NK-92 (cell line): ENCODE data around the gene RPS16.
A peak's percentile ranks its signal among the peaks of the same experiment; 100 is the strongest.

ENCODE experiments used
- DNase-seq: peaks from one replicate; lab custom pipeline; 2025; ENCODE audit not compliant: unreplicated experiment; lab: John Stamatoyannopoulos, UW

RPS16 gene

GRCh38 chr19:39407660-39408391 is 27.9 kb downstream of the RPS16 start:
- no peak for DNase-seq

DNA sequence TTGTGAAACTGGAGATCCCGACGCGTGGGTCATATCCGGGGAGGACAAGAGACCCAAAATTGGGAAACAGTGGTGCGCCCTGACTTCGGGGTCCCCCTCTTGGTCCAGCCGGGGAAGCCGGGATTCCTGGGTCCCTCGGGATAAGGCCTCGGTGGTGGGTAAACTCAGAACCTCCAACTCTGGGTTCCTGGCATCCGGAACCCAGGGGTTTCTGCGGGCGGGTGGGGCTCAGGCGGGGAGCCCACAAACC is 28.4 kb downstream of the RPS16 start:
- DNase-seq, result no peak

GRCh38 chr19:39406656-39407409 is 28.9 kb downstream of the RPS16 start, which contains the start of gene ZFP36:
Gene ZFP36 (plus strand): TSS chr19:39406847. CDS start chr19:39406905, 58 bp downstream.
- DNase-seq, result no peak

DNA sequence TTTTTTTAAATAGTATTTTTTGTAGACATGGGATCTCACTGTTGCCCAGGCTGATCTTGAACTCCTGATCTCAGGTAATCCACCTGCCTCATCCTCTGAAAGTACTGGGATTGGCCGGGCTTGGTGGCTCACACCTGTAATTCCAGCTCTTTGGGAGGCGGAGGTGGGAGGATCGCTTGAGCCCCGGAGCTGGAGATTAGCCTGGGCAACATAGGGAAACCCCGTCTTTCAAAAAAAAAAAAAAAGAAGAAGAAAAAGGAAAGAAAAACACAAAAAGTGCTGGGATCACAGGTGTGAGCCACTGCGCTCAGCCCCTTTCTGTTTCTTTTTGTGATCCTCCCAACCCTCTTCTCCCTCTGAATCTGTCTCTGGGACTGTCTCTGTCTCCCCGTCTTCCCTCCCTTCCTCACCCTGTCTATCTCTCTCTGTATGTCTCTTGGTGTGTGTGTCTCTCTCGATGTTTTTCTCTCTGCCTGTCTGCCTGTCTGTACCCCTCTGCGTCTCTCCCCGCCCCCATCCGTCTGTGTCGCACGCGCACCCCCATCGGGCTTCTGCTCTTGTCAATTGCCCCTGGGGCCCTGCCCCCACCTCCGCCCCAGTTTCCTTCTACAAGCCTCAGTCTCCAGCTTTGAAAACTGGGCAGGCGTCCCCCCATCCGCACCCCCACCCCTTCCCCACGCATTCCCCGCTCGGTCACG is 29.6 kb downstream of the RPS16 start:
- peak; percentile 28 for DNase-seq

GRCh38 chr19:39405261-39405957 is 30.3 kb downstream of the RPS16 start:
- no peak for DNase-seq

GRCh38 chr19:39403331-39404312 is 32.1 kb downstream of the RPS16 start:
- peak; percentile 65 for DNase-seq

DNA sequence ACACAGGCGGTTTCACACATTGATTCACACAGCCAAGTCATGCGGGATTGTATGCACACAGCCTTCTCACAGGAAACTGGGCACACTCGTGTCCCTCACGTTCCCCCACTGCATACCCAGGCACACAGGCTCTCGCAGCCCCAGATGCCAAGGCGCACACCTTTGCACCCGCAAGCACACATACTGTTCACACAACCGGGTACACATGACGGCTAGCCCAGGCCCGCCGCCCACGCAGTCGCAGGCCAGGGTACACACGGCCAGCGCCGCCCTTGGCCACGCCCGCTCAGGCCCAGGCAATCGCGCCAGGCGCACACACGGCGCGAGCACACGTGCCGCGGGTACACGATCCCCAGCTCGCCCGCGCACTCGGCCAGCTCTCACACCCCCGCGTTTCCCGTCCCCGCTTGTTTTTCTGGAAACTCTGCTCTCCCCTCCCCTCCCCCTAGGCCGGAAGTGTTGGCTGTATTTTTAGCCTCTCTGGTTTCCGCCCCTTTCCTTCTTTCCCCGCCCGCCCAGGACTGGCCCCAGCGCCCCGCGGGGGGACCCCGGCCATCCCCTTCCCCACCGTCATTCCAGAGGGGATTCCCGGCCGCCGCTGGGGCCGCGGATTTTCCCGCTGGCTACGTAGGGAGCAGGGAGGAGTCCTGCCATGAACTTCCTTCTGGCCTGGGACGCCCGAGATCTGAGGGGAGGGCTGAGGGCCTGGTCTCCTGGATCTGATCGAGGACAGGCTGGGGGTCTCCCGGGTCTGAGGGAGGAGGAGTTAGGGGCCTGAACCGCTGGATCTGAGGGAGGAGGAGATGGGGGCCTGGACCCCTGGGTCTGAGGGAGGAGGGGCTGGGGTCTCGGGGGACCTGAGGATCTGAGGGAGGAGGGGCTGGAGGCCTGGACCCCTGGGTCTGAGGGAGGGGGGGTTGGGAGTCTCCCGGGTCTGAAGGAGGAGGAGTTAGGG is 33.1 kb downstream of the RPS16 start:
- peak; percentile 33 for DNase-seq

GRCh38 chr19:39401549-39402345 is 34.0 kb downstream of the RPS16 start:
- peak; percentile 41 for DNase-seq

DNA sequence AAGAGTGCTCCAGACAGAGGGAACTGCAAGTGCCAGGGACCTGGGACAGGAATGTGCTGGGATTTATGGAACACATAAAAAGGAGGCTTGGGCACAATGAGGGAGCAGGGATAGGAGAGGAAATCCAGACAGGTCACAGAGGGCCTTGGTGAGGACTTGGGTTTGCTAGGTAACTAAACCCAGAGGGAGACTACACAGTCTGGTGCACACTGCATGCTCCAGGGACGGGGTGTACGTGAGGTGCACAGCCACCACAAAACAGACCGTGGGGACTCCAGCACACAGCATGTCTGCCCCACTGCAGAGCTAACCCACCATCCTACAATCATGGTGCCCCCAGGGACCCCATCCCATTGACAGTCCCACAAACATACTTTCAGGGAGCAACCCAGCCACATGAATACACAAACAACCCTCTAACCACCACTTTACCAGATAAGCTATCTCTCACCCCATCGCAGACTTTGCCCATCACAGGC is 34.6 kb downstream of the RPS16 start:
- no peak for DNase-seq

GRCh38 chr19:39400061-39400460 is 35.7 kb downstream of the RPS16 start:
- no peak for DNase-seq

- DNase-seq, result no peak
Measured at GRCh38 chr19:39399668-39400050, 36.1 kb downstream of the RPS16 start.

- DNase-seq, result no peak
Measured at GRCh38 chr19:39398297-39398864, 37.4 kb downstream of the RPS16 start.

DNA sequence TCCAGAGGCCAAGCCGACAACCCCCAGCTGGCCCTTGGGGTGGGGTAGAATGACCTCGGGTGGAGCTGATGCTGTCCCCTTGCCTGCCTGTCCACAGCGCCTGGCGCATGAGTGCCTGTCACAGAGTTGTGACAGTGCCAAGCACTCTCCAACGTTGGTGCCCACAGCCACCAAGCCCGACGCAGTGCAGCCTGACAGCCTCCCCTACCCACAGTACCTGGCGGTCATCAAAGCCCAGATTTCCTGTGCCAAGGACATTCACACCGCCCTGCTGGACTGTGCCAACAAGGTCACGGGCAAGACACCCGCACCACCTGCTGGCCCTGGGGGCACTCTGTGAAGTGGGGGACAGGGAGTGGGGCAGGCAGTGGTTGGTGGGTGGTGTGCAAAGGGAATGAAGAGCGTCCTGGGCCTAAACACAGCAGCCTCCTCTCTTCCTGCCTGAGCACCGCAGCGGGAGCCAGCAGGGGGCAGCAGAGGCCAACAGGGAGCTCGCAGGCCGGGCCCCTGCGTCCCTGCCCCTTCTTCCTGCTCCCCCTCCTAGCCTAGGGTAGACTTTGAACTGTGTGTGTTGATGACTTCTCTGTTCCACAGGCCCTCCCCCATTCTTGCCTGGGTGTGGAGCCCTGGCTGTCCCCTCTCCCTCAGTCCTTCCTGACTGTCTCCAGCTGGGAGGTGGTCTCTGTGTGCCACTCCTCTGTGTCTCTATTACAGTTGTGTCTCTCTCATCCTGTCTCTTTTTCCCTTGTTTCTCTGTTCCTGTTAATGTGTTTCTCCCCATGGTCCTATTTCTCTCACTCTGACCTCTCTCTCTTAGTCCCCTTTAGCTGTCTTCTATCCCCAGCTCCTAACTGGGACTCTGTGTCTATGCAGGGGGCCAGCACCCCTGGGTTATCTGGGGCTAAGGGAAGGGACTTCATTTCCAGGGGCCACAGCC is 38.1 kb downstream of the RPS16 start:
- peak; percentile 45 for DNase-seq

GRCh38 chr19:39390751-39391437 is 44.9 kb downstream of the RPS16 start, which contains the start of the genes MED29 and PAF1:
Gene MED29 (plus strand): TSS chr19:39391378. CDS start chr19:39391423, 45 bp downstream.
Gene PAF1 (minus strand): TSS chr19:39391106. CDS start chr19:39390864, 242 bp downstream.
- DNase-seq, result peak; percentile 80

DNA sequence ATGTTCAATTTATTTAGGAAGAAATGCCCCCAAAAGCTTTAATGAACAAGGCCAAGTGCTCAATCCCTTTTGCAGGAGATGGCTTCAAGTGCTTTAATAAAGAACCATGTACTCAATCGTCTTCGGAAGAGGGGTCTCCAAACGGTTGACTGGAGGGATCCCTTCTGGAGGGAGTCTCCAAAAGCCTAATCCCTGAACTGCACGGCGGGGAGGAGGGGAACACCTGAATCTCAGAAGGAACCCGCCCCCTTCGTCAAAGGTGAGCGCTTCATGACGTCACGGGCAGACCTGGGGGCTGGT is 45.3 kb downstream of the RPS16 start:
- peak; percentile 61 for DNase-seq
